ENCODE measurements around the gene PHLDB2.

Gene PHLDB2

DNA sequence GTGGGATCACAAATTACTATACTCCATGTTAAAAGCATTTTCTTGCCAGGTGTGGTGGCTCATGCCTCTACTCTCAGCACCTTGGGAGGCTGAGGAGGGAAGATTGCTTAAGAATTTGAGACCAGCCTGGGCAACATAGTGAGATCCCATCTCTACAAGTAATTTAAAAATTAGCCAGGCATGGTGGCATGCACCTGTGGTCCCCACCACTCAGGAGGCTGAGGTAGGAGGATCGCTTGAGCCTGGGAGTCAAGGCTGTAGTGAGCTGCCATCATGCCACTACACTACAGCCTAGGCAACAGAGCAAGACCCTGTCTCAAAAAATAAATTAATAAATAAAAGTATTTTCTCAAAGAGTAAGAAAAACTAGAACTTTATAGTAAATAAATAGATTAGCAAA lies 96.8 kb downstream of the PHLDB2 start:
- no peak for TF ChIP-seq POLR2A (IDR thresholded peaks at IDR 0.05; ENCODE audit: extremely low read depth, insufficient read length)
- TF ChIP-seq MYC (IDR thresholded peaks at IDR 0.05; ENCODE audit: low read depth, low read length): no peak
- TF ChIP-seq, protein P1, sequence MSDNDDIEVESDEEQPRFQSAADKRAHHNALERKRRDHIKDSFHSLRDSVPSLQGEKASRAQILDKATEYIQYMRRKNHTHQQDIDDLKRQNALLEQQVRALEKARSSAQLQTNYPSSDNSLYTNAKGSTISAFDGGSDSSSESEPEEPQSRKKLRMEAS (IDR thresholded peaks at IDR 0.05; ENCODE audit: low read depth, low read length): no peak
- TF ChIP-seq, protein P2, sequence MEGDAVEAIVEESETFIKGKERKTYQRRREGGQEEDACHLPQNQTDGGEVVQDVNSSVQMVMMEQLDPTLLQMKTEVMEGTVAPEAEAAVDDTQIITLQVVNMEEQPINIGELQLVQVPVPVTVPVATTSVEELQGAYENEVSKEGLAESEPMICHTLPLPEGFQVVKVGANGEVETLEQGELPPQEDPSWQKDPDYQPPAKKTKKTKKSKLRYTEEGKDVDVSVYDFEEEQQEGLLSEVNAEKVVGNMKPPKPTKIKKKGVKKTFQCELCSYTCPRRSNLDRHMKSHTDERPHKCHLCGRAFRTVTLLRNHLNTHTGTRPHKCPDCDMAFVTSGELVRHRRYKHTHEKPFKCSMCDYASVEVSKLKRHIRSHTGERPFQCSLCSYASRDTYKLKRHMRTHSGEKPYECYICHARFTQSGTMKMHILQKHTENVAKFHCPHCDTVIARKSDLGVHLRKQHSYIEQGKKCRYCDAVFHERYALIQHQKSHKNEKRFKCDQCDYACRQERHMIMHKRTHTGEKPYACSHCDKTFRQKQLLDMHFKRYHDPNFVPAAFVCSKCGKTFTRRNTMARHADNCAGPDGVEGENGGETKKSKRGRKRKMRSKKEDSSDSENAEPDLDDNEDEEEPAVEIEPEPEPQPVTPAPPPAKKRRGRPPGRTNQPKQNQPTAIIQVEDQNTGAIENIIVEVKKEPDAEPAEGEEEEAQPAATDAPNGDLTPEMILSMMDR (IDR thresholded peaks at IDR 0.05; ENCODE audit: low read depth, low read length): no peak
- no peak overlapping the region for H3K4me3 ChIP-seq (ENCODE audit: low read depth, low read length)
- DNase-seq (ENCODE audit: low read depth): no peak

DNA sequence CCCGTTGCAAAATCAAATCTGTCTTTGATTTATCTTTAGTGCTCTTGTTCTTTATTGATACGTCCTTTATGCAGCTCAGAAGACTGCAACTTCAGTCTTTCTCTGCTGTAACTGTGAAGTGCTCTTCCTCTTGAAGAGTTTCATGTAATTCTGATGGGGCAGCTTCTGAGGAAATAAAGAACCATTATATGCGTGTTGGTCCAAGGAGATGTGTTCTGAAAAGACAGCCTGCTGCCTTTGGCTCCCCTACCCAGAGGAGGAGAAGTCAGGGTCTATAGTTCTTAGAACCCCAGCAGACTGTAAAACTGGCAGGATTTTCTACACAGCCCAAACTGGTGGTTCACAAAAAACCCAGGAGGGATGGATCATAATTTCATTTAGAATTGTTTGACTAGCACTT lies 97.4 kb downstream of the PHLDB2 start:
- no peak overlapping the region for H3K4me3 ChIP-seq (ENCODE audit: low read depth, low read length)
- DNase-seq (ENCODE audit: low read depth): no peak
- TF ChIP-seq, protein P1 (IDR thresholded peaks at IDR 0.05; ENCODE audit: low read depth, low read length): no peak
- TF ChIP-seq POLR2A (IDR thresholded peaks at IDR 0.05; ENCODE audit: extremely low read depth, insufficient read length) (no peak), MYC (IDR thresholded peaks at IDR 0.05; ENCODE audit: low read depth, low read length) (no peak)
- TF ChIP-seq, protein P2 (IDR thresholded peaks at IDR 0.05; ENCODE audit: low read depth, low read length): no peak

DNA sequence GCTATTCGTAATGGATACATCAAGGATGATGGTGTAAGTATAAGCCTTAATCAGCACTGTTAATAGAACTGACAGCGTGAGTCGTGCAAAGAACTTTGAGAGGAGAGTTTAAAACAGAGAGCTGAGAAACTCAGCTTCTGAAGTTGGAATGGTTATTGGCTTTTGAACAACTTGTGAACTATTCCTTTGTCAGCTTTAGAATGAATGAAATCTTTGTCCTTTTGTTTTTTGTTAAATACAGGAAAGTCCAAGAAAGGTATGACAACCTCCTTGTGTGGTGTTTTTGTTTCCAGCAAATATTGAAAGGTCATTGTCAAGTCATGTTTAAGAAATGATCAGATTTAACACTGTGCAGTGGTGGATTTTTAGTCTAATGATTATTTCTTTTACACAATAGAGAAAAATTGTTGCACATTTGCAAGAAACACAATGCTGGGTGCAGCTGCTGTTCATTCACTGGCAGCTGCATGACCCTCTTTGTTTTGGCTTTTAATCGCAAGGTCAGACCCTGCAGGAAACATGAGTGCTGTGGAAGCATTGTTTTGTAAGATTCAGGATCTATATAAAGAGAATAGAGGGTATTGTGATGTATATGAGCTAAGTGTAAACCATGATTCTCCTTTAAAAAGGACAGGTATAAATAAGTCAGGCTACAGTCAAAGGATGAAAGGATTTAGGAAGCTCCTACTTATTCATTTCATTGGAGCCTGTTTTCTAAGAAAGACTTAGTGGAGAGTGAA lies 98.1 kb downstream of the PHLDB2 start:
- DNase-seq (ENCODE audit: low read depth): no peak
- H3K4me3 ChIP-seq (ENCODE audit: low read depth, low read length): no peak overlapping the region

DNA sequence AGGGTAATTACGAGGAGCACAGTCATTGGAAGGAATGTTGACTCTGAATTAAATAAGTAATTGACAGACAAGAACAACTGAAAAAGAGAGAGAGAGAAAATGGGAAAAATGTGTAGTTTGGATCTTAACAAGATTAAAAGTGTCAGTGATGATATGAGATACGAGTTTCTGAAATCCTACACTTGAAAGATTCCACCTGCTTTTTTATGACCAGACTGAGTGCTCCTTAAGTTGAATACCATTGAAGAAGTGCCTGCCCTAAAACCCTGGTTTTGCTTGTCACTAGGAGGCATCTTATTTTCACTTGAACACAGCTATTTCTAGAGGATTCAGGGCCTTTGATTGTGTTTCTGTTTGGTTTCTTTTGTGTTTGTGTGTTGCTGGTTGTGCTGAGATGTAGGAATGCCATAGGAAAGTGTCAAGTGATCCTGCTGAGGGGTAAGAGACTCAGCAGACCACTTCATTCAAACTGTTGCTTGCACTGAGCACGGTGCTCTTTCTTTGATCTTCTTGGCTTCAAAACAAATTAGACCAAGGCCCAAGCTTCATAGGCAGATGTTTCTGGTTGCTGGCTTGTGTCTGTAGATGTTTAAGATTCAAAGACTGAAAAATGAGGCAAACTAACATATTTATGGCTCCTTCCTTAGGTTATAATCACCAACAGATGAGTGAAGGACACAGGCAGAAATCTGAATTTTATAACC lies 102.5 kb downstream of the PHLDB2 start:
- TF ChIP-seq POLR2A (IDR thresholded peaks at IDR 0.05; ENCODE audit: extremely low read depth, insufficient read length) (no peak), MYC (IDR thresholded peaks at IDR 0.05; ENCODE audit: low read depth, low read length) (no peak)
- no peak for DNase-seq (ENCODE audit: low read depth)
- no peak overlapping the region for H3K4me3 ChIP-seq (ENCODE audit: low read depth, low read length)

More for the DNA sequence above, 98.1 kb downstream of the PHLDB2 start:
- TF ChIP-seq, protein P1 (IDR thresholded peaks at IDR 0.05; ENCODE audit: low read depth, low read length): no peak
- TF ChIP-seq POLR2A (IDR thresholded peaks at IDR 0.05; ENCODE audit: extremely low read depth, insufficient read length) (no peak), MYC (IDR thresholded peaks at IDR 0.05; ENCODE audit: low read depth, low read length) (no peak)
- TF ChIP-seq, protein P2 (IDR thresholded peaks at IDR 0.05; ENCODE audit: low read depth, low read length): no peak

DNA sequence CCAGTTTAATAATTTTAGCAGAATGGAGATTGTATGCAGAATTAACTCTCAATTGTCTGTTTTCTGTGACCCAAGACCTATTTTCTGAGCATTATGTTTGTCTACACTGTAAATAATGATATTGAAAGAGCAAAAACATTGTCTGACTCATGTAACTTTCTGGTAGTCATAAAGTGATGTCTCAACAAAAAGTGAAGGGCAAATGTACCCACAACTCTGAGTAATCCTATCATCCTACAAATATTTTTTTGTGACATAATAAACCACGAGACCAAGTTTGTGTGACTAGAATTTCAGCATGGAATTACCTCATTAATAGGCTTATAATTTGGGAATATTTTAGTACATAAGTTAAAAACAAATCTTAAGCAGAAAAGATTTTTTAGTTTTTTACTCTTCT lies 104.4 kb downstream of the PHLDB2 start:
- H3K4me3 ChIP-seq (ENCODE audit: low read depth, low read length): no peak overlapping the region
- DNase-seq (ENCODE audit: low read depth): no peak
- TF ChIP-seq, protein P2 (IDR thresholded peaks at IDR 0.05; ENCODE audit: low read depth, low read length): no peak
- TF ChIP-seq, protein P1 (IDR thresholded peaks at IDR 0.05; ENCODE audit: low read depth, low read length): no peak
- TF ChIP-seq MYC (IDR thresholded peaks at IDR 0.05; ENCODE audit: low read depth, low read length) (no peak), POLR2A (IDR thresholded peaks at IDR 0.05; ENCODE audit: extremely low read depth, insufficient read length) (no peak)

DNA sequence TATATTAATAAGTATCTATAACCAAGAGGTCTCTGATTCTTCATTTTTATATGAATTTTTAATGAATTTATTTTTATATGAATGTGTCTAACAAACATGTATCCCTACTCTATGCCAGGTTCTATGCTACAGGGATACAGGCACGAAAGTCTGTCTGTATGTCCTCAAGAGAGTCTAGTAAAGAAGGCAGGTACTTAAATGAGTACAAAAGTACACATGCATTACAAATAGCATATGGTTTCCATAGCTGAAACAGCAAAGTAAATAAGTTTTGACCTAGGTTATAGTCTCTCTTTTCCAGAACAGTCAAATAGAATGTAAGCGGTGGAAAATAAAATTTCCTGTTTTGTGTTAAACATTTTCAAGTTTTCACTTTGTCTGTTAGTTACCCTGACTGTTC lies 106.4 kb downstream of the PHLDB2 start:
- no peak for DNase-seq (ENCODE audit: low read depth)
- TF ChIP-seq MYC (IDR thresholded peaks at IDR 0.05; ENCODE audit: low read depth, low read length) (no peak), POLR2A (IDR thresholded peaks at IDR 0.05; ENCODE audit: extremely low read depth, insufficient read length) (no peak)
- TF ChIP-seq, protein P2 (IDR thresholded peaks at IDR 0.05; ENCODE audit: low read depth, low read length): no peak
- TF ChIP-seq, protein P1 (IDR thresholded peaks at IDR 0.05; ENCODE audit: low read depth, low read length): no peak
- H3K4me3 ChIP-seq (ENCODE audit: low read depth, low read length): no peak overlapping the region

Measured in NB4 (cell line).